Measurements from ENCODE around the gene LEPROT. TPM values are rescaled to one million over a fixed set of nuclear protein-coding genes. Genes with fewer than 3 reads are reported as not detected.

Gene LEPROT
- total and polyA plus RNA-seq, 2 experiments from 2014 or later, result 22.9 to 24.9 TPM

DNA sequence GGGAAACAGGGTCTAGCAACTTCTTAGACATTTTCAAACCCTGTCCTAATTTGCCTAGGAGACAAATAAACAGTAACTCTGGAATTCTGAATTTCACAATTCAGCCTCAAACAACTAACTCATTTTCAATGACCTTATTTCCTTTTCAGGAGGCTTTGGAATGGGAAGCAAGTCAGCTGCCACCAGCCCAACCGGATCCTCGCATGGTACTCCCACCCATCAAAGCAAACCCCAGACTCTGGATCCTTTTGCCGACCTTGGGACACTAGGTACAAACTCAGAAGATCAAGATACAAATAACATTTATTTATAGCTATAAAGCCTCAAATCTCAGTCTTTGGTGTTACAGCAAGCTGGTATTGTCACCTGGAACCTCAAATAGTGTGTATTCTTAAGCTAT is 18.9 kb upstream of the LEPROT start:
- Histone ChIP-seq H3K79me2 (replicated peaks; ENCODE audit: insufficient read depth) (no peaks in the 10 kb centered on the region), H4K20me1 (replicated peaks; ENCODE audit: insufficient read depth) (no peaks in the 10 kb centered on the region), H3K9me2 (ENCODE audit: insufficient read depth) (no peaks in the 10 kb centered on the region), H3K27me3 (ENCODE audit: insufficient read depth) (no peaks in the 10 kb centered on the region), H3K4me2 (no peak overlapping the region), H2AFZ (no peak overlapping the region), H3K27ac (ENCODE audit: low read depth) (no peak overlapping the region), H3K4me3 (no peak overlapping the region), H3K4me1 (ENCODE audit: insufficient read depth) (0 out of 2 replicates have a peak, but pooled peaks cover under 1% of the 10 kb centered on the region), H3K36me3 (ENCODE audit: insufficient read depth) (no peaks in the 10 kb centered on the region), H3F3A (replicated peaks; ENCODE audit: low read depth) (no peaks in the 10 kb centered on the region)
- no peaks in the 10 kb centered on the region for H3K27me3 Mint-ChIP-seq (ENCODE audit: insufficient read depth, low read depth, poor library complexity)
- ATAC-seq, result no peak
- H3K4me1 Mint-ChIP-seq, result peaks cover under 1% of the 10 kb centered on the region
- H3K27ac Mint-ChIP-seq, result no peak overlapping the region
- no peaks in the 10 kb centered on the region for H3K36me3 Mint-ChIP-seq (ENCODE audit: low read depth)
- H3K9me3 Mint-ChIP-seq, result no peaks in the 10 kb centered on the region
- H3K4me3 Mint-ChIP-seq, result no peak overlapping the region
- DNase-seq (ENCODE audit: low spot score), result no peak
- TF ChIP-seq POLR2AphosphoS5 (IDR thresholded peaks at IDR 0.05; ENCODE audit: low read depth) (no peak), JUNB (IDR thresholded peaks at IDR 0.05; ENCODE audit: unreplicated experiment) (no peak), ZNF331 (CRISPR knock-in tag; IDR thresholded peaks at IDR 0.05; ENCODE audit: low read depth) (no peak), CREB1 (CRISPR knock-in tag; IDR thresholded peaks at IDR 0.05; ENCODE audit: low read depth) (no peak), NANOG (IDR thresholded peaks at IDR 0.05; ENCODE audit: borderline replicate concordance) (no peak), EZH2 (IDR thresholded peaks at IDR 0.05; ENCODE audit: low read depth, unreplicated experiment) (no peak), STAT1 (IDR thresholded peaks at IDR 0.05; ENCODE audit: unreplicated experiment) (no peak), EZH2phosphoT487 (IDR thresholded peaks at IDR 0.05; ENCODE audit: unreplicated experiment) (no peak), ZNF114 (CRISPR knock-in tag; IDR thresholded peaks at IDR 0.05) (no peak)
- TF ChIP-seq, protein P1, sequence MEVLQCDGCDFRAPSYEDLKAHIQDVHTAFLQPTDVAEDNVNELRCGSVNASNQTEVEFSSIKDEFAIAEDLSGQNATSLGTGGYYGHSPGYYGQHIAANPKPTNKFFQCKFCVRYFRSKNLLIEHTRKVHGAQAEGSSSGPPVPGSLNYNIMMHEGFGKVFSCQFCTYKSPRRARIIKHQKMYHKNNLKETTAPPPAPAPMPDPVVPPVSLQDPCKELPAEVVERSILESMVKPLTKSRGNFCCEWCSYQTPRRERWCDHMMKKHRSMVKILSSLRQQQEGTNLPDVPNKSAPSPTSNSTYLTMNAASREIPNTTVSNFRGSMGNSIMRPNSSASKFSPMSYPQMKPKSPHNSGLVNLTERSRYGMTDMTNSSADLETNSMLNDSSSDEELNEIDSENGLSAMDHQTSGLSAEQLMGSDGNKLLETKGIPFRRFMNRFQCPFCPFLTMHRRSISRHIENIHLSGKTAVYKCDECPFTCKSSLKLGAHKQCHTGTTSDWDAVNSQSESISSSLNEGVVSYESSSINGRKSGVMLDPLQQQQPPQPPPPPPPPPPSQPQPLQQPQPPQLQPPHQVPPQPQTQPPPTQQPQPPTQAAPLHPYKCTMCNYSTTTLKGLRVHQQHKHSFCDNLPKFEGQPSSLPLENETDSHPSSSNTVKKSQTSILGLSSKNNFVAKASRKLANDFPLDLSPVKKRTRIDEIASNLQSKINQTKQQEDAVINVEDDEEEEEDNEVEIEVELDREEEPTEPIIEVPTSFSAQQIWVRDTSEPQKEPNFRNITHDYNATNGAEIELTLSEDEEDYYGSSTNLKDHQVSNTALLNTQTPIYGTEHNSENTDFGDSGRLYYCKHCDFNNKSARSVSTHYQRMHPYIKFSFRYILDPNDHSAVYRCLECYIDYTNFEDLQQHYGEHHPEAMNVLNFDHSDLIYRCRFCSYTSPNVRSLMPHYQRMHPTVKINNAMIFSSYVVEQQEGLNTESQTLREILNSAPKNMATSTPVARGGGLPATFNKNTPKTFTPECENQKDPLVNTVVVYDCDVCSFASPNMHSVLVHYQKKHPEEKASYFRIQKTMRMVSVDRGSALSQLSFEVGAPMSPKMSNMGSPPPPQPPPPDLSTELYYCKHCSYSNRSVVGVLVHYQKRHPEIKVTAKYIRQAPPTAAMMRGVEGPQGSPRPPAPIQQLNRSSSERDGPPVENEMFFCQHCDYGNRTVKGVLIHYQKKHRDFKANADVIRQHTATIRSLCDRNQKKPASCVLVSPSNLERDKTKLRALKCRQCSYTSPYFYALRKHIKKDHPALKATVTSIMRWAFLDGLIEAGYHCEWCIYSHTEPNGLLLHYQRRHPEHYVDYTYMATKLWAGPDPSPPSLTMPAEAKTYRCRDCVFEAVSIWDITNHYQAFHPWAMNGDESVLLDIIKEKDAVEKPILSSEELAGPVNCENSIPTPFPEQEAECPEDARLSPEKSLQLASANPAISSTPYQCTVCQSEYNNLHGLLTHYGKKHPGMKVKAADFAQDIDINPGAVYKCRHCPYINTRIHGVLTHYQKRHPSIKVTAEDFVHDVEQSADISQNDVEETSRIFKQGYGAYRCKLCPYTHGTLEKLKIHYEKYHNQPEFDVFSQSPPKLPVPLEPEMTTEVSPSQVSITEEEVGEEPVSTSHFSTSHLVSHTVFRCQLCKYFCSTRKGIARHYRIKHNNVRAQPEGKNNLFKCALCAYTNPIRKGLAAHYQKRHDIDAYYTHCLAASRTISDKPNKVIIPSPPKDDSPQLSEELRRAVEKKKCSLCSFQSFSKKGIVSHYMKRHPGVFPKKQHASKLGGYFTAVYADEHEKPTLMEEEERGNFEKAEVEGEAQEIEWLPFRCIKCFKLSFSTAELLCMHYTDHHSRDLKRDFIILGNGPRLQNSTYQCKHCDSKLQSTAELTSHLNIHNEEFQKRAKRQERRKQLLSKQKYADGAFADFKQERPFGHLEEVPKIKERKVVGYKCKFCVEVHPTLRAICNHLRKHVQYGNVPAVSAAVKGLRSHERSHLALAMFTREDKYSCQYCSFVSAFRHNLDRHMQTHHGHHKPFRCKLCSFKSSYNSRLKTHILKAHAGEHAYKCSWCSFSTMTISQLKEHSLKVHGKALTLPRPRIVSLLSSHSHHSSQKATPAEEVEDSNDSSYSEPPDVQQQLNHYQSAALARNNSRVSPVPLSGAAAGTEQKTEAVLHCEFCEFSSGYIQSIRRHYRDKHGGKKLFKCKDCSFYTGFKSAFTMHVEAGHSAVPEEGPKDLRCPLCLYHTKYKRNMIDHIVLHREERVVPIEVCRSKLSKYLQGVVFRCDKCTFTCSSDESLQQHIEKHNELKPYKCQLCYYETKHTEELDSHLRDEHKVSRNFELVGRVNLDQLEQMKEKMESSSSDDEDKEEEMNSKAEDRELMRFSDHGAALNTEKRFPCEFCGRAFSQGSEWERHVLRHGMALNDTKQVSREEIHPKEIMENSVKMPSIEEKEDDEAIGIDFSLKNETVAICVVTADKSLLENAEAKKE (CRISPR knock-in tag; IDR thresholded peaks at IDR 0.05), result no peak
- TF ChIP-seq, protein P2, sequence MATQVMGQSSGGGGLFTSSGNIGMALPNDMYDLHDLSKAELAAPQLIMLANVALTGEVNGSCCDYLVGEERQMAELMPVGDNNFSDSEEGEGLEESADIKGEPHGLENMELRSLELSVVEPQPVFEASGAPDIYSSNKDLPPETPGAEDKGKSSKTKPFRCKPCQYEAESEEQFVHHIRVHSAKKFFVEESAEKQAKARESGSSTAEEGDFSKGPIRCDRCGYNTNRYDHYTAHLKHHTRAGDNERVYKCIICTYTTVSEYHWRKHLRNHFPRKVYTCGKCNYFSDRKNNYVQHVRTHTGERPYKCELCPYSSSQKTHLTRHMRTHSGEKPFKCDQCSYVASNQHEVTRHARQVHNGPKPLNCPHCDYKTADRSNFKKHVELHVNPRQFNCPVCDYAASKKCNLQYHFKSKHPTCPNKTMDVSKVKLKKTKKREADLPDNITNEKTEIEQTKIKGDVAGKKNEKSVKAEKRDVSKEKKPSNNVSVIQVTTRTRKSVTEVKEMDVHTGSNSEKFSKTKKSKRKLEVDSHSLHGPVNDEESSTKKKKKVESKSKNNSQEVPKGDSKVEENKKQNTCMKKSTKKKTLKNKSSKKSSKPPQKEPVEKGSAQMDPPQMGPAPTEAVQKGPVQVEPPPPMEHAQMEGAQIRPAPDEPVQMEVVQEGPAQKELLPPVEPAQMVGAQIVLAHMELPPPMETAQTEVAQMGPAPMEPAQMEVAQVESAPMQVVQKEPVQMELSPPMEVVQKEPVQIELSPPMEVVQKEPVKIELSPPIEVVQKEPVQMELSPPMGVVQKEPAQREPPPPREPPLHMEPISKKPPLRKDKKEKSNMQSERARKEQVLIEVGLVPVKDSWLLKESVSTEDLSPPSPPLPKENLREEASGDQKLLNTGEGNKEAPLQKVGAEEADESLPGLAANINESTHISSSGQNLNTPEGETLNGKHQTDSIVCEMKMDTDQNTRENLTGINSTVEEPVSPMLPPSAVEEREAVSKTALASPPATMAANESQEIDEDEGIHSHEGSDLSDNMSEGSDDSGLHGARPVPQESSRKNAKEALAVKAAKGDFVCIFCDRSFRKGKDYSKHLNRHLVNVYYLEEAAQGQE (IDR thresholded peaks at IDR 0.05; ENCODE audit: unreplicated experiment), result no peak
- TF ChIP-seq, protein P3, sequence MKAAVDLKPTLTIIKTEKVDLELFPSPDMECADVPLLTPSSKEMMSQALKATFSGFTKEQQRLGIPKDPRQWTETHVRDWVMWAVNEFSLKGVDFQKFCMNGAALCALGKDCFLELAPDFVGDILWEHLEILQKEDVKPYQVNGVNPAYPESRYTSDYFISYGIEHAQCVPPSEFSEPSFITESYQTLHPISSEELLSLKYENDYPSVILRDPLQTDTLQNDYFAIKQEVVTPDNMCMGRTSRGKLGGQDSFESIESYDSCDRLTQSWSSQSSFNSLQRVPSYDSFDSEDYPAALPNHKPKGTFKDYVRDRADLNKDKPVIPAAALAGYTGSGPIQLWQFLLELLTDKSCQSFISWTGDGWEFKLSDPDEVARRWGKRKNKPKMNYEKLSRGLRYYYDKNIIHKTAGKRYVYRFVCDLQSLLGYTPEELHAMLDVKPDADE (IDR thresholded peaks at IDR 0.05), result no peak
- TF ChIP-seq, protein P4, sequence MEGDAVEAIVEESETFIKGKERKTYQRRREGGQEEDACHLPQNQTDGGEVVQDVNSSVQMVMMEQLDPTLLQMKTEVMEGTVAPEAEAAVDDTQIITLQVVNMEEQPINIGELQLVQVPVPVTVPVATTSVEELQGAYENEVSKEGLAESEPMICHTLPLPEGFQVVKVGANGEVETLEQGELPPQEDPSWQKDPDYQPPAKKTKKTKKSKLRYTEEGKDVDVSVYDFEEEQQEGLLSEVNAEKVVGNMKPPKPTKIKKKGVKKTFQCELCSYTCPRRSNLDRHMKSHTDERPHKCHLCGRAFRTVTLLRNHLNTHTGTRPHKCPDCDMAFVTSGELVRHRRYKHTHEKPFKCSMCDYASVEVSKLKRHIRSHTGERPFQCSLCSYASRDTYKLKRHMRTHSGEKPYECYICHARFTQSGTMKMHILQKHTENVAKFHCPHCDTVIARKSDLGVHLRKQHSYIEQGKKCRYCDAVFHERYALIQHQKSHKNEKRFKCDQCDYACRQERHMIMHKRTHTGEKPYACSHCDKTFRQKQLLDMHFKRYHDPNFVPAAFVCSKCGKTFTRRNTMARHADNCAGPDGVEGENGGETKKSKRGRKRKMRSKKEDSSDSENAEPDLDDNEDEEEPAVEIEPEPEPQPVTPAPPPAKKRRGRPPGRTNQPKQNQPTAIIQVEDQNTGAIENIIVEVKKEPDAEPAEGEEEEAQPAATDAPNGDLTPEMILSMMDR (conservative IDR thresholded peaks at IDR 0.05; ENCODE audit: low read depth in 2 of 2), result no peak
